HCT116 (cell line): ENCODE measurements around the gene SLC52A3. TPM values are rescaled to one million over a fixed set of nuclear protein-coding genes. Genes with fewer than 3 reads are reported as not detected.
"Not testable (repeated sequence)": the region's sequence is repeated elsewhere in the genome, so short reads cannot be mapped to it uniquely, and the experiment has no call there.

Experiments
- ATAC-seq: fragments of 200-7000 bp; cut with Tn5 transposase; 2 replicates; pipeline ENCODE4 v1.9.1; 2020; ENCODE audit warnings: mild to moderate bottlenecking, moderate library complexity
- BruUV-seq: library from RNA; stranded (reverse); fragments of 400-500 nt; replicated peaks from 2 replicates; lab custom pipeline; 2021; lab: Mats Ljungman, UMichigan
- CTCF ChIA-PET: fragments of 300-600 bp; sonication (Branson Sonifier 250); formaldehyde crosslinking; loops from one replicate; lab custom pipeline; 2021; ENCODE audit warnings: antibody characterized with exemption; lab: Charles Lee
- POLR2A ChIA-PET: fragments of 300-600, 350-600 bp; sonication (Branson Sonifier 250); formaldehyde crosslinking; loops from one replicate; lab custom pipeline; 2021; ENCODE audit warnings: antibody characterized with exemption; lab: Charles Lee
- RAD21 ChIA-PET, 2 experiments: fragments of 300-600 bp; sonication (Branson Sonifier 250); formaldehyde crosslinking; loops; one replicate each; lab custom pipeline; 2023; ENCODE audit warnings: low total read pairs in 2 of 2; ENCODE audit not compliant: uncharacterized antibody in 2 of 2, unreplicated experiment in 2 of 2, low non-redundant PET in 1 of 2; lab: Charles Lee
- DNase-seq: peaks from one replicate; pipeline ENCODE4 v3.0.0-alpha.2; 2010; ENCODE audit warnings: low read depth, low spot score
- H2AFZ ChIP-seq: fragments of 200-600 bp; shearing (Covaris generic), sonication (generic); 2 replicates; pipeline ENCODE4 v1.6.1; 2017; ENCODE audit warnings: low read depth, mixed run types, mixed read lengths, antibody characterized with exemption, low read length; ENCODE audit not compliant: poor library complexity, severe bottlenecking
- H3K27ac ChIP-seq: 2 replicates; pipeline ENCODE4 v1.5.1; 2012; ENCODE audit warnings: low read depth, low read length
- H3K27me3 ChIP-seq: fragments of 200-600 bp; sonication (generic); 2 replicates; pipeline ENCODE4 v1.6.1; 2016; ENCODE audit warnings: mixed run types, low read length, mixed read lengths; ENCODE audit not compliant: insufficient read depth
- H3K36me3 ChIP-seq, 2 experiments: fragments of 200-500 bp in 1 of 2; fragments of 200-600 bp in 1 of 2; sonication (Bioruptor generic) in 1 of 2; sonication (generic) in 1 of 2; 2 replicates each; pipeline versions ENCODE4 v1.5.1 to v1.6.1; 2014 to 2016; ENCODE audit warnings: low read length in 2 of 2, inconsistent platforms in 1 of 2, mixed read lengths in 1 of 2, mixed run types in 1 of 2; ENCODE audit not compliant: insufficient read depth in 2 of 2, control insufficient read depth in 1 of 2
- H3K4me1 ChIP-seq, 2 experiments: fragments of 200-600 bp in 1 of 2; sonication (generic) in 1 of 2; 2 replicates each; pipeline versions ENCODE4 v1.5.1 to v1.6.1; 2012 to 2017; ENCODE audit warnings: low read length in 2 of 2, inconsistent platforms in 1 of 2, mild to moderate bottlenecking in 1 of 2, mixed read lengths in 1 of 2, mixed run types in 1 of 2, moderate library complexity in 1 of 2; ENCODE audit not compliant: insufficient read depth in 2 of 2, control insufficient read depth in 1 of 2
- H3K4me2 ChIP-seq: fragments of 200-600 bp; sonication (generic); 2 replicates; pipeline ENCODE4 v1.6.1; 2017; ENCODE audit warnings: mixed run types, low read length, mixed read lengths
- H3K4me3 ChIP-seq, 2 experiments: fragments of 200-600 bp in 1 of 2; sonication (generic) in 1 of 2; replicated peaks in 1 of 2; 2 replicates each; pipeline ENCODE4 v1.5.1; 2011 to 2016; ENCODE audit warnings: low read length in 2 of 2, control low read depth in 1 of 2, low read depth in 1 of 2, mild to moderate bottlenecking in 1 of 2, mixed read lengths in 1 of 2, mixed run types in 1 of 2
- H3K79me2 ChIP-seq: fragments of 200-600 bp; sonication (generic); 2 replicates; pipeline ENCODE4 v1.6.1; 2017; ENCODE audit warnings: mild to moderate bottlenecking, mixed run types, low read length, moderate library complexity, mixed read lengths; ENCODE audit not compliant: insufficient read depth
- H3K9ac ChIP-seq: fragments of 200-600 bp; sonication (generic); 2 replicates; pipeline ENCODE4 v1.6.1; 2016; ENCODE audit warnings: low read length, mixed read lengths
- H3K9me2 ChIP-seq: fragments of 200-600 bp; sonication (generic), shearing (Covaris generic); 2 replicates; pipeline ENCODE4 v1.6.1; 2017; ENCODE audit warnings: mixed run types, mild to moderate bottlenecking, moderate library complexity; ENCODE audit not compliant: insufficient read depth
- H3K9me3 ChIP-seq, 2 experiments: fragments of 200-500 bp in 1 of 2; fragments of 200-600 bp in 1 of 2; sonication (Bioruptor generic) in 1 of 2; sonication (generic) in 1 of 2; 2 replicates each; pipeline ENCODE4 v1.6.1; 2014 to 2017; ENCODE audit warnings: low read length in 2 of 2, mixed read lengths in 2 of 2, inconsistent platforms in 1 of 2, low read depth in 1 of 2, mild to moderate bottlenecking in 1 of 2, mixed run types in 1 of 2, moderate library complexity in 1 of 2; ENCODE audit not compliant: control insufficient read depth in 1 of 2, insufficient read depth in 1 of 2
- H4K20me1 ChIP-seq: fragments of 200-600 bp; sonication (generic), shearing (Covaris generic); 2 replicates; pipeline ENCODE4 v1.6.1; 2017; ENCODE audit warnings: mixed run types, mild to moderate bottlenecking, moderate library complexity; ENCODE audit not compliant: insufficient read depth
- EGR1 ChIP-seq: IDR thresholded peaks from 2 replicates; pipeline ENCODE4 v1.6.1; 2012; ENCODE audit warnings: low read depth
- JUND ChIP-seq: IDR thresholded peaks from 2 replicates; pipeline ENCODE4 v1.6.1; 2012
- POLR2A ChIP-seq: IDR thresholded peaks from 2 replicates; pipeline ENCODE4 v1.7.0; 2011; ENCODE audit warnings: borderline replicate concordance; ENCODE audit not compliant: insufficient read depth, insufficient read length; ENCODE audit errors: extremely low read depth
- SIN3A ChIP-seq: IDR thresholded peaks from 2 replicates; pipeline ENCODE4 v1.6.1; 2012; ENCODE audit warnings: low read depth
- SP1 ChIP-seq: IDR thresholded peaks from 2 replicates; pipeline ENCODE4 v1.6.1; 2012; ENCODE audit warnings: low read depth
- TCF7L2 ChIP-seq: IDR thresholded peaks from 2 replicates; pipeline ENCODE4 v1.7.0; 2011; ENCODE audit warnings: borderline replicate concordance, inconsistent platforms; ENCODE audit not compliant: insufficient read depth, insufficient read length; ENCODE audit errors: extremely low read depth
- YY1 ChIP-seq: IDR thresholded peaks from 2 replicates; pipeline ENCODE4 v1.6.1; 2011; ENCODE audit warnings: low read length, low read depth, moderate library complexity, mild to moderate bottlenecking; ENCODE audit not compliant: insufficient replicate concordance; ENCODE audit errors: extremely low read depth
- ZFX ChIP-seq: fragments of 450-650 bp; IDR thresholded peaks from 2 replicates; pipeline ENCODE4 v1.6.1; 2017
- ZNF274 ChIP-seq: fragments of 200-500 bp; sonication (Bioruptor generic); IDR thresholded peaks from 2 replicates; pipeline ENCODE4 v1.6.1; 2014; ENCODE audit warnings: mild to moderate bottlenecking, low read depth, low read length, inconsistent platforms
- intact Hi-C: fragments of 100-400 bp; cut with micrococcal nuclease; formaldehyde crosslinking; loops from 2 replicates; pipeline ENCODE4 v1.10.0; 2022
- total RNA-seq: library from RNA; stranded (reverse); gene quantifications from one replicate; pipeline ENCODE4 v1.2.1, GENCODE V29; 2021; ENCODE audit not compliant: unreplicated experiment
- TF ChIP-seq, protein P1 (sequence below): IDR thresholded peaks from 2 replicates; pipeline ENCODE4 v1.6.1; 2011; ENCODE audit warnings: mild to moderate bottlenecking, low read length, moderate library complexity; ENCODE audit not compliant: insufficient replicate concordance; ENCODE audit errors: extremely low read depth
- TF ChIP-seq, protein P2 (sequence below), 3 experiments: fragments of 200-600 bp in 1 of 3; sonication (generic) in 1 of 3; IDR thresholded peaks in 2 of 3; conservative IDR thresholded peaks in 1 of 3; 2 replicates each; pipeline ENCODE4 v1.5.1; 2012 to 2017; ENCODE audit warnings: low read depth in 2 of 3, low read length in 2 of 3, antibody characterized with exemption in 1 of 3, borderline replicate concordance in 1 of 3, control low read depth in 1 of 3, mild to moderate bottlenecking in 1 of 3, mixed read lengths in 1 of 3, mixed run types in 1 of 3, moderate library complexity in 1 of 3; ENCODE audit not compliant: insufficient read depth in 1 of 3
- TF ChIP-seq, protein P3 (sequence below): IDR thresholded peaks from 2 replicates; pipeline ENCODE4 v1.6.1; 2012
- TF ChIP-seq, protein P4 (sequence below): IDR thresholded peaks from 2 replicates; pipeline ENCODE4 v1.6.1; 2012; ENCODE audit warnings: low read depth

Gene SLC52A3
- total RNA-seq, 1 experiment from 2014 or later = 10.2 TPM

DNA sequence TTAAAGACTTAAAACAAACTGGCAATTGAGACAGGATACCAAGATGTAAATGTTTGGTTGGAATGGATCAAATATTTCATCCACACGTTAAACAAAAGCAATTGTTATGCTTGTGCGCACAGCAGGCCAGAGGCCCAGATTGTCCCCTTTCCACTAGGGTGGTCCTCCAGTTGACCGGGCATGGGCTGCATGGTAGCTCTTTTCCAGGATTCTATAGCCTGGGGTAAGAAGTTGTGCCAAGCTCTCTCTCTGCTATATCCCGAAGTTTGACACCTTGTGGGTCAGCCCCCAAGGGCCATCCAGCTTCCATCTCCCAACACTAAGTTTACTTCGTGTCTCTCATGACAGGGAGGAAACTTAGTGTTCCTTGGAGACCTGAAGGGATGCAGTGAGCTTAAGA, 30.4 kb upstream of the SLC52A3 start:
- CTCF ChIA-PET, H3K4me2 ChIP-seq, H4K20me1 ChIP-seq, RAD21 ChIA-PET, ATAC-seq, H3K9ac ChIP-seq, H3K4me1 ChIP-seq, H3K9me3 ChIP-seq, DNase-seq, H3K79me2 ChIP-seq, H3K9me2 ChIP-seq, BruUV-seq, intact Hi-C loops, H2AFZ ChIP-seq, H3K4me3 ChIP-seq, POLR2A ChIA-PET, H3K27ac ChIP-seq, H3K36me3 ChIP-seq, H3K27me3 ChIP-seq: not testable (repeated sequence)

DNA sequence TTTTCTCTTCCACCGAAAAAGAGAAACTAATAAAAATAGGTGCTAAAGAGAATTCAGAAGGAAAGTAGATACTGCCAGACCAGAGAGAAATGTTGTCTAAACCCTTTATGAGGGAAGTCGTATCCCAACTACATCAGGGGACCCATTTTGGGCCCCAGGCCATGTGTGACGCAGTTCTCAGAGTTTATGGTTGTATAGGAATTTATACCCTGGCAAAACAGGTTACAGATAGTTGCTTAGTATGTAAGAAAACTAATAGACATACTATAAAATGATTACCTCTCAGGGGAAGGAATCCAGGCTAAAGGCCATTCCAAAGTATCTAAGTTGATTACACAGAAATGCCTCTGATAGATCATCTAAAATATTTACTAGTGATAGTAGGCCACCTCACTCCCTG, 28.6 kb upstream of the SLC52A3 start:
- Histone ChIP-seq H3K9ac (no peak overlapping the region), H4K20me1 (no peaks in the 10 kb centered on the region), H3K27me3 (no peaks in the 10 kb centered on the region), H3K9me2 (no peaks in the 10 kb centered on the region), H3K27ac (no peak overlapping the region), H3K9me3 (no peaks in the 10 kb centered on the region), H3K4me1 (no peaks in the 10 kb centered on the region), H2AFZ (no peak overlapping the region), H3K4me2 (no peak overlapping the region), H3K36me3 (no peaks in the 10 kb centered on the region), H3K4me3 (no peak overlapping the region), H3K79me2 (no peaks in the 10 kb centered on the region)
- no TSS peak for BruUV-seq
- ATAC-seq = no peak
- ChIA-PET POLR2A (no interaction called here), CTCF (no interaction called here), RAD21 (no interaction called here)
- no peak for DNase-seq
- intact Hi-C loops = no loop called here
- TF ChIP-seq YY1 = no peak
- no peak for TF ChIP-seq SIN3A
- no peak for TF ChIP-seq ZFX
- TF ChIP-seq ZNF274 = no peak
- TF ChIP-seq, protein P1, sequence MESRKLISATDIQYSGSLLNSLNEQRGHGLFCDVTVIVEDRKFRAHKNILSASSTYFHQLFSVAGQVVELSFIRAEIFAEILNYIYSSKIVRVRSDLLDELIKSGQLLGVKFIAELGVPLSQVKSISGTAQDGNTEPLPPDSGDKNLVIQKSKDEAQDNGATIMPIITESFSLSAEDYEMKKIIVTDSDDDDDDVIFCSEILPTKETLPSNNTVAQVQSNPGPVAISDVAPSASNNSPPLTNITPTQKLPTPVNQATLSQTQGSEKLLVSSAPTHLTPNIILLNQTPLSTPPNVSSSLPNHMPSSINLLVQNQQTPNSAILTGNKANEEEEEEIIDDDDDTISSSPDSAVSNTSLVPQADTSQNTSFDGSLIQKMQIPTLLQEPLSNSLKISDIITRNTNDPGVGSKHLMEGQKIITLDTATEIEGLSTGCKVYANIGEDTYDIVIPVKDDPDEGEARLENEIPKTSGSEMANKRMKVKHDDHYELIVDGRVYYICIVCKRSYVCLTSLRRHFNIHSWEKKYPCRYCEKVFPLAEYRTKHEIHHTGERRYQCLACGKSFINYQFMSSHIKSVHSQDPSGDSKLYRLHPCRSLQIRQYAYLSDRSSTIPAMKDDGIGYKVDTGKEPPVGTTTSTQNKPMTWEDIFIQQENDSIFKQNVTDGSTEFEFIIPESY = no peak
- no peak for TF ChIP-seq TCF7L2
- no peak for TF ChIP-seq EGR1
- TF ChIP-seq JUND = no peak
- TF ChIP-seq, protein P2, sequence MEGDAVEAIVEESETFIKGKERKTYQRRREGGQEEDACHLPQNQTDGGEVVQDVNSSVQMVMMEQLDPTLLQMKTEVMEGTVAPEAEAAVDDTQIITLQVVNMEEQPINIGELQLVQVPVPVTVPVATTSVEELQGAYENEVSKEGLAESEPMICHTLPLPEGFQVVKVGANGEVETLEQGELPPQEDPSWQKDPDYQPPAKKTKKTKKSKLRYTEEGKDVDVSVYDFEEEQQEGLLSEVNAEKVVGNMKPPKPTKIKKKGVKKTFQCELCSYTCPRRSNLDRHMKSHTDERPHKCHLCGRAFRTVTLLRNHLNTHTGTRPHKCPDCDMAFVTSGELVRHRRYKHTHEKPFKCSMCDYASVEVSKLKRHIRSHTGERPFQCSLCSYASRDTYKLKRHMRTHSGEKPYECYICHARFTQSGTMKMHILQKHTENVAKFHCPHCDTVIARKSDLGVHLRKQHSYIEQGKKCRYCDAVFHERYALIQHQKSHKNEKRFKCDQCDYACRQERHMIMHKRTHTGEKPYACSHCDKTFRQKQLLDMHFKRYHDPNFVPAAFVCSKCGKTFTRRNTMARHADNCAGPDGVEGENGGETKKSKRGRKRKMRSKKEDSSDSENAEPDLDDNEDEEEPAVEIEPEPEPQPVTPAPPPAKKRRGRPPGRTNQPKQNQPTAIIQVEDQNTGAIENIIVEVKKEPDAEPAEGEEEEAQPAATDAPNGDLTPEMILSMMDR (IDR thresholded peaks at IDR 0.05 in 2 of 3, conservative IDR thresholded peaks at IDR 0.05 in 1 of 3; ENCODE audit: borderline replicate concordance in 1 of 3, insufficient read depth in 1 of 3, low read depth in 2 of 3, low read length in 2 of 3) = no peak
- no peak for TF ChIP-seq SP1
- no peak for TF ChIP-seq POLR2A
- TF ChIP-seq, protein P3, sequence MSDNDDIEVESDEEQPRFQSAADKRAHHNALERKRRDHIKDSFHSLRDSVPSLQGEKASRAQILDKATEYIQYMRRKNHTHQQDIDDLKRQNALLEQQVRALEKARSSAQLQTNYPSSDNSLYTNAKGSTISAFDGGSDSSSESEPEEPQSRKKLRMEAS = no peak
- TF ChIP-seq, protein P4, sequence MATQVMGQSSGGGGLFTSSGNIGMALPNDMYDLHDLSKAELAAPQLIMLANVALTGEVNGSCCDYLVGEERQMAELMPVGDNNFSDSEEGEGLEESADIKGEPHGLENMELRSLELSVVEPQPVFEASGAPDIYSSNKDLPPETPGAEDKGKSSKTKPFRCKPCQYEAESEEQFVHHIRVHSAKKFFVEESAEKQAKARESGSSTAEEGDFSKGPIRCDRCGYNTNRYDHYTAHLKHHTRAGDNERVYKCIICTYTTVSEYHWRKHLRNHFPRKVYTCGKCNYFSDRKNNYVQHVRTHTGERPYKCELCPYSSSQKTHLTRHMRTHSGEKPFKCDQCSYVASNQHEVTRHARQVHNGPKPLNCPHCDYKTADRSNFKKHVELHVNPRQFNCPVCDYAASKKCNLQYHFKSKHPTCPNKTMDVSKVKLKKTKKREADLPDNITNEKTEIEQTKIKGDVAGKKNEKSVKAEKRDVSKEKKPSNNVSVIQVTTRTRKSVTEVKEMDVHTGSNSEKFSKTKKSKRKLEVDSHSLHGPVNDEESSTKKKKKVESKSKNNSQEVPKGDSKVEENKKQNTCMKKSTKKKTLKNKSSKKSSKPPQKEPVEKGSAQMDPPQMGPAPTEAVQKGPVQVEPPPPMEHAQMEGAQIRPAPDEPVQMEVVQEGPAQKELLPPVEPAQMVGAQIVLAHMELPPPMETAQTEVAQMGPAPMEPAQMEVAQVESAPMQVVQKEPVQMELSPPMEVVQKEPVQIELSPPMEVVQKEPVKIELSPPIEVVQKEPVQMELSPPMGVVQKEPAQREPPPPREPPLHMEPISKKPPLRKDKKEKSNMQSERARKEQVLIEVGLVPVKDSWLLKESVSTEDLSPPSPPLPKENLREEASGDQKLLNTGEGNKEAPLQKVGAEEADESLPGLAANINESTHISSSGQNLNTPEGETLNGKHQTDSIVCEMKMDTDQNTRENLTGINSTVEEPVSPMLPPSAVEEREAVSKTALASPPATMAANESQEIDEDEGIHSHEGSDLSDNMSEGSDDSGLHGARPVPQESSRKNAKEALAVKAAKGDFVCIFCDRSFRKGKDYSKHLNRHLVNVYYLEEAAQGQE = no peak
